HCEC 1CT (cell line): ENCODE measurements around the gene COL24A1.
"Not testable (repeated sequence)": the region's sequence is repeated elsewhere in the genome, so short reads cannot be mapped to it uniquely, and the experiment has no call there.

Source experiments
- DNase-seq: peaks from one replicate; pipeline ENCODE4 v3.0.0-alpha.2; 2017

COL24A1 gene

DNA sequence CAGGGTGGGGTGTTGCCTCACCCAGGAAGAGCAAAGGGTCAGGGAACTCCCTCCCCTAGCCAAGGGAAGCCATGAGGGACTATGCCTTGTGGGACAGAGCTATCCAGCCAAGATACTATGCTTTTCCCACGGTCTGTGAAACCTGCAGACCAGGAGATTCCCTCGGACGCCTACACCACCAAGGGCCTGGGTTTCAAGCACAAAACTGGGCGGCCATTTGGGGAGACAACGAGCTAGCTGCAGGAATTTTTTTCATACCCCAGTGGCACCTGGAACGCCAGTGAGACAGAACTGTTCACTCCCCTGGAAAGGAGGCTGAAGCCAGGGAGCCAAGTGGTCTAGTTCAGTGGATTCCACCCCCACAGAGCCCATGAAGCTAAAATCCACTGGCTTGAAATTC is 84.7 kb downstream of the COL24A1 start:
- DNase-seq, result not testable (repeated sequence)

DNA sequence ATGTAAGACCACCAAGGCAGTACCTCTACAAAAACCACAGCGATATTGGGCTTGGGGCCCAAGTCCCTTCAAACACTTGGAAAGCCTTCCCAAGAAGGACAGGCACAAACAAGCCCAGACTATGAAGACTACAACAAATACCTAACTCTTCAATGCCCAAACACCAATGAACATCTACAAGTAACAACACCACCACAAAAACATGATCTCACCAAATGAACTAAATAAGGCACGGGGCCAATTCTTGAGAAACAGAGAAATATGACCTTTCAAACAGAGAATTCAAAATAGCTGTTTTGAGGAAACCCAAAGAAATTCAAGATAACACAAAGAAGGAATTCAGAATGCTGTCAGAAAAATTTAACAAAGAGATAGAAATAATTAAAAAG is 86.8 kb downstream of the COL24A1 start:
- no peak for DNase-seq

DNA sequence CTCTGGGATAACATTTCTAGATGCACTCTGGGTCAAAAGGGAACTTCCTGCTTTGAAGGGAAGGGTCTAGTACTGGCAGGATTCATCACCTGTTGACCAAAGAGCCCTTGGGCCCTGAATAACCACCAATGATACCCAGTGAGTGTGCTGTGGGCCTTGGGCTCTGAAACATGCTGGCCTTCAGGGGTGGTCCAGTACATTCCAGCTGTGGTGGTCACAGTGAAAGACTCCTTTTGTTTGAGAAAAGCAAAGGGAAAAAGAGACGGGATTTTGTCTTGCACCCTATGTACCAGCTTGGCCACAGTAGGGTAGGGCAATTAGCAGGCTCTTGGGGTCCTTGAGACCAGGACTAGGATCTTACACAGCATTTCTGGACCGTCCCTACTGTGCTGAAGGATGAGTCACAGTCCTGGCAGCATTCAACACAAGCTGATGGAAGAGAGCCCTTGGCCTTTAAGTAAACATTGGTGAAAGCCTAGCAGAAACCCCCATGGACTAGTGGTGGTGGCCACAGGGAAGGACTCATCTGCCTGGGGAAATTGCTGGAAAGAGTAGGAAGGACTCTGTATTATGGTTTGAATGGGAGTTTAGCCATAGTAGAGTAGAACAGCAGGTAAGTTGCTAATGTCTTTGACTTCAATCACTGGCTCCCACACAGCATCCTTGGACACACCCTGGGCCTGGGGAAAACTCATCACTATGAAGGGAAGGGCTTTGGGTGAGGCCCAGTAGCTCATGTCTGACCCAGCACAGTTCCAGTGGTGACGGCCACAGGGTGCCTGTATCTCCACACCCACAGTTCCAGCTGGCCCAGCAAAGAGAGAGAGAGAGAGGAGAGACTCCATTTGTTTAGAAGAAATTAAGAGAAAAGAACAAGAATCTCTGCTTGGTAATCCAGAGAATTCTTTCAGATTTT is 87.5 kb downstream of the COL24A1 start:
- DNase-seq, result peak; percentile 58

DNA sequence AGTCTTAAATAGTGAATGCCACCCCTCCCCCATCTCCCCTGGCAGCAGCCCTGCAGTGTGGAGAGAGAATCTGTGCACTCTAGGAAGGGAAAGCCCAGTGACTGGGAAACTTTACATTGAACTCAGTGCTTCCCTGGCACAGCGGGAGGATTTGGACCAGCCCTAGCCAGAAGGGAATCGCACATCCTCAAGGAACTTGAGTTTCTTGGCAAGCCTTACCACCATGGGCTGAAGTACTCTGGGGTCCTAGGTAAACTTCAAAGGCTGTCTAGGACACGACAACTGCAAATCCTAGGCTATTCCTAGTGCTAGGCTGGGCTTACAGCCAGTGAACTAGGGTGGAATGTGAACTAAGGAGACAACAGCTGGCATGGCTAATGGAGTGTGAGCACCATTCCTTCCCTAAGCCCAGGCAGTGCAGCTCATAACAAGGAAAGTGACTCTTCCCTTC is 88.3 kb downstream of the COL24A1 start:
- DNase-seq, result peak; percentile 46

DNA sequence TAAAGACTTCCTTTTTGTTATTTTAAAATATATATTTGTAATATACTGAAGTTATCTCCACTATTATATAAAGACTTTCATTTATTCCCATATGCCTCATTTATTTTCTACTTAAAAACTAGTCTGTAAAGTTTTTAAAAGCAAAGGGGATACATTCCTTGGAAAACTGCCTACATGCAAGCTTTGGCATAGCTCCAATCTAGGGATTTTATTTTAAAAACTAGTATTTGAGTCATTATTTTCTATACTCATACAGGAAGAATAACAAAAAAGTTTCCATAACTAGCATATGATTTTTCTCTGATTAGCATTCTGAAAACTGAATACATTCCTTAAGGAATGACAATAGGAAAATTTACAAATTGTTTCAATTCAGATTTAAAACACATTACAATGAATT is 88.9 kb downstream of the COL24A1 start:
- no peak for DNase-seq

DNA sequence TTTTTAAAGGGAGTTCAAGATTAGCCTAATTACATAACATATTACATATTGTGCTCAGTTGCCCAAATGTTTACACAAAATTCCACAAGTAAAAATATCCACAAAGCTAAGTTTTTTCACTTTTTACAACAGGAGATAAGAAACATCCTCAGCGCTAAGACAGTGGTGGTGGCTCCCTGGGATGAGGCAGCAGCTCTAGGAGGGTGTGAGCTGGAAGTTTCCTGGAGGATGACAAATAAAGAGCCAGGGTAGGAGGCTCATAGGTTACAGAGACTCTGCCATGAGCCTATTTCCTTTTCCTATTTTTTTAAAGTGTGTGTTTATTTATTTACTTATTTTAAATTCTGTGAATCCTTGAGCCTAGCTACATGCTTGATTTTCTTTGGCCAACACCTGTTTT is 91.7 kb downstream of the COL24A1 start:
- DNase-seq, result no peak

DNA sequence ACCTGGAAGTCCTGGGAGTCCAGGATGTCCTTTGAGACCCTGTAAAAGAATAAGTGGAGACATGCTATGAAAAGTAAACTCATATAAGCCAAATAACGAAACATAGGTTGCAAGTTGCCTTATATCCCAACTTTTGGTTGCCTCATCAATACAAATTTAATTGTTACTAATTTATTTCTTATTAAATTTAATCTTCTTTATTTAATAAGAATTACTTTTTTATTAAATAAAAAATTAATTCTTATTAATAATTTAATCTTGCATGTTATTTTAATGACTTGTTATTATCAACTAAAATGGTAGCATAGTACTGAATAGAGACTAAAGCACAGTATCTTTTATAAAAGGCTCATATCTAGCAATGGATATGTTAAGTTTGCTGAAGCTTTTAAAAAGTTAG is 92.9 kb downstream of the COL24A1 start:
- no peak for DNase-seq

DNA sequence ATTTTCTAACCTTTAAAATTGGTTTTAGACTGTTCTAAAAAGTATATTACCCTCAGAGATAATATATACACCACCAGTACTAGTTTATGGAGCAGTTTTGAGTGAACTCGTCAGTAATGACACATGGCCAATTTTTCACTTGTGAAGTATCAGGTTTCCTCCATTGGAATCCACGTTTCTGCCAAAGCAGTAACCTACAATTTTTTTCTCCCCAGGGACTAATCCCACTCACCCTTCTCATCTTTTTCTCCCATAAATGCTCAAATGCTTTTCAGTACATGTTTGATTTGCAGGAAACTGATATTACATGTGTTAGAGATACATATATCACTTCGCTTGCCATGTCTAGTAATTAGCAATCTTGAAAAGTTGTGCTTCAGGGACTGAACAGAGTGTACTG is 94.1 kb downstream of the COL24A1 start:
- peak; percentile 29 for DNase-seq

DNA sequence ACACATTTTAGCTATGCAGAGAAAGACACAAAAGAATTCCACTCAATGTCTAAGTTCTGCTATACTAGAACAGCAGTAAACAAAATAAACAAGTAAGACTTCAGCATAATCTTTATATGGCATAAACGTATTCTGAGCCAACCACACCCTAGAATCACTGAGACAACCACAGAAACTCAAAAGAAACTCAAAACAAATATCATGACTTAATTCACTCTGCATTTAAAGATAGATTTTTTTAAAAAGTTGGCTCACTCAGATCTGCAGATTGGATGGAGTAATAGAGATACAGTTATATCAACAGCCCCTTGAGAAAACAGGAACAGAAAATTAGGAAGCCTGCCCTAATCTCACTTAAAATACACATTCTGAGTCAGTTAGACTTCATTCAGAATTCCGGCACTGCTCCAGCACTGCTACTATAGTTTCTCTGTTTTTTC is 95.0 kb downstream of the COL24A1 start:
- no peak for DNase-seq

DNA sequence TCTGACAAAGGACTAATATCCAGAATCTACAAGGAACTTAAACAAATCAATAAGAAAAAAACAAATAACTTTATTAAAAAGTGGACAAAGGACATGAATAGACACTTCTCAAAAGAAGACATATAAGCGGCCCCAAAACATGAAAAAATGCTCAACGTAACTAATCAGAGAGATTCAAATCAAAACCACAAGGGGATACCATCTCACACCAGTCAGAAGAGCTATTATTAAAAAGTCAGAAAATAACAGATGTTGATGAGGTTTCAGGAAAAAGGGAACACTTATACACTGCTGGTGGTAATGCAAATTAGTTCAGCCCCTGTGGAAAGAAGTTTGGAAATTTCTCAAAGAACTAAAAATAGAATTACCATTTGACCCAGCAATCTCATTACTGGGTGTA is 102.2 kb downstream of the COL24A1 start:
- no peak for DNase-seq

DNA sequence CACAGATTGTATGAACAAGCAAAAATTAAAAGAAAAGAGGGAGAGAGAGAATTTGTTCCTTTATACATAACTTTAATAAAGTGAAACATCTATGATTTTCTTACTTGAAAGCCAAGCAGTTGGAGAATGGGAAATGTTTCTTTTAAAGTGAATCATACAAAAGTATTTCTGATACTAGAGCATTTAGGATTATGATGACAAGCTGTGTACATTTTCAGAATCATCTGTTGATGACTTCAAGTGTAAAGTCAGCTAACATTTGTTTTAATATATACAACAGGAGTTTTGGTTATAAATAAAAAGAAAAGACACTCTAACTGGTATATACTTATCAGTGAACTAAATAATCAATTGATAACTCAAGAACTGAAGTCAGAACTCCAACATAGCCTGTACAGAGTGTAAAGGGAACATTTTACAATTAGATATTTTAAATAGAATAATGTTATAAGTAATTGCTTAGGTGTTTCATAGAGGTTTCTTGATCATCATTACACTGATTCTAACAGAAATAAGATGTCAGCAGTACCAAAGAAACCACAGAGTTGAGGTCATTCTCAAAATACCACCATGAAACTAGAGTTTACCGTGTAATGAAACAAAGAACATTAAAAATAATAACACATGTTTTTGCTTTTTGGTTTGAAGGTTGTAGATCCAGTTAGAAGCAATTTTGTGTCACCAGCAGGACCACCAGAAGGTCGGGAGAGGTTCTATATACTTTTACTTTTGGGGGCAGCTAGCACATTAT is 103.4 kb downstream of the COL24A1 start:
- DNase-seq, result no peak

DNA sequence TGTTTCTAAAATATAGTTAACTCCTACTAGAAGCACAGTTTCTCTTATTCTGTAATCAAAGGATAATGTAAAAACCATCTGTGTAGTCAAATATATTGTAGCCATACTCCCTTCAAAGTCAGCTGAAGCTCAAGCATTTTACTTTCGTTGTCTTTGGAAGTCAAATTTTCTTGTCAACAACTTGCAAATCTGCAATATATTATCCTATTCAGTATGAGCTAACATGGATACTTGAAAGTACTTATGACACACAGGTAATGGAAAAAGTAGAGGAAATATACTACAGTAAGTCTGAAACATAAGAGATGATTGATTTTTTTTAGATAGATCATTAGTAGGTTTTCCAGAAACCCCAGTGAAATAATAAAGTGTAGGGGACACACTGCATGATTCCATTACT is 121.5 kb downstream of the COL24A1 start:
- no peak for DNase-seq

DNA sequence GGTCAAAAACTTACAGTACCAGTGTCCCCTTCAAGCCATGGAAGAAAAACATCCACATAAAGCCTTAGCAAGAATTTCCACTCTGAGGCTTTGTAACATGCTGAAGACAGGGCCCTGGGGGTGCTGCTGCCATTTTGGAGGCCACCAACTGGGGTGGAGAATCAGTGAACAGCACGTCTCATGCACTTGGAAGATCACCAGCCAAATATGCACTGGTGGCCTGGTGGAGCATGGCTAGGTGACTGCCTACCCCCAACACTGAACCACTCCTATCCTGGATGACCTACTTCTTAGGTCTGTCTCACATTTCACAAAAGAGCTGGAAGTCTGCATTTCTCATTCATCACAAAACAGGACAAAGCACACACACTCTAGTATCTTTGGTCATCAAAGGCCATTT is 126.4 kb downstream of the COL24A1 start:
- DNase-seq, result no peak

DNA sequence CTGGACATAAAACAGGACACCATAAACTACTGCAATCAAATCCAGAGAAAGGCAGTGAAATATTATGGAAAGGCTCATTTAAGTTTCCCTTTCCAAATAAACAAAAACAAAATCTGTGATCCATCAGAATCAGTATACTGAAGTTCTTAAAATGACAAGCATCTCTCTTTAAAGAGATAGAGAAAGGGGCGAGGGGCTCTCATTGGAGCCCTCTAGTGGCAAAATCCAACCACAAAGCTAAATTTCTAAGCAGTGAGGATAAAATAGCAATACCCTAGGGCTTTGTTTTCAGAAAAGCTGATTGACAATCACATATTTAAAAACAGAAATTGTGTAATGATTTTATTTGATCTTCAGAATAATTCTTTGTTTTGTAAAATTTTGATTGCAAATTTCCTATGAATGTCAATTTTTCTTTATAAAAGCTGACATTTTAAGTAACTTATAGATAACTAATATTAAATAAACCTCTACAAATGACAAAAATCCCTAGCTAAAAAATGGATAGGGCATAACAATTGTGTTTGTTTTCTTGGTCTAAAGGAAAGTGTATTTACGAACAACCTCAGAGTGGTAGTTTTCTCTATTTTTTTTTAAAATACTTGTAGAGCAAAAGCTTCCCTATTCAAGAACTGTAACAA is 138.2 kb downstream of the COL24A1 start:
- peak; percentile 35 for DNase-seq

DNA sequence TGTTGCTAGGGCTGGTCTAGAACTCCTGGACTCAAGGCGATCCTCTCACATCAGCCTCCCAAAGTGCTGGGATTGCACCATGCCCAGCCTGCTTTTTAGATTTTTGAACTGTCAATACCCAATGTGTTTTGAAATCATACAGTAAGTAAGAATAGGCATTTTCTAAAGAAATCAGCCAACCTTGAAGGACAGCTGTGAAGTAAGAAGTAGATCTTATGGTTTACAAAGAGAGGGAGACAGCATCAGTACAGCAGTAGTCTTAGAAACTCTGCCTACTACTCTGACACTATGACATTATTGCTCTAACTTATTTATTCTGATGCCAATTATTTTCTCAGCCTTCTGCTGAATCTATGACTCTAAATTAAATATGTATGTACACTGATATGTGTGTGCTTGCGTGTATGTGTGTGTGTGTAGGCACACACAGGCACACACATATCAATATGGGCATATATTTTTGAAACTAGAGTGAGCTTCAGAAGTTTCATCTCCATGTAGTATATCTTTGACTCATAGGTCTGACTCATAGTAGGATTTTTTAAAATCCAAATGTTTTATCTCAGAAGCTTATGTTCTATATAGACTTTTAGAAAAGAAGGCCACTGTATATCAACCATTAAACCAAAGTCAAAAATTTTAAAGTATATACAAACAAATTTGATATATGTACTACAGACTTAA is 140.4 kb downstream of the COL24A1 start:
- peak; percentile 16 for DNase-seq

DNA sequence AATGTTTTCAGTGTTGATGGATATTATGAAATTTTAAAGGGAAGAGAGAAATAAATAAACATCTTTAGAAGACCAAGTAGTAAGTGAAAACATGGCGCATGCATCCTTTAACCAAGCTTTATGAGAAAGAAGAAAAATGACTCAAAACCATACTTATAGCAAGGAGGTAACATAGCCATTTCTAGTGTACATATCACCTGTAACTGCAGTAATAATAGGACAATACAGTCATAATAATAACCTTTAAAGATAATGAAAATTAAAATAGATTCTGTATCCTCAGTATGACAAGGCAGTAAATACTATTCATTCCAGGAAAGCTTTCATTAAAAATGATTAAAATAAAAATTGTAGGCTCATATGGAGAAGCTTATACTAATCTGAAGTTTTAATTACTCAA is 141.2 kb downstream of the COL24A1 start:
- DNase-seq, result no peak

DNA sequence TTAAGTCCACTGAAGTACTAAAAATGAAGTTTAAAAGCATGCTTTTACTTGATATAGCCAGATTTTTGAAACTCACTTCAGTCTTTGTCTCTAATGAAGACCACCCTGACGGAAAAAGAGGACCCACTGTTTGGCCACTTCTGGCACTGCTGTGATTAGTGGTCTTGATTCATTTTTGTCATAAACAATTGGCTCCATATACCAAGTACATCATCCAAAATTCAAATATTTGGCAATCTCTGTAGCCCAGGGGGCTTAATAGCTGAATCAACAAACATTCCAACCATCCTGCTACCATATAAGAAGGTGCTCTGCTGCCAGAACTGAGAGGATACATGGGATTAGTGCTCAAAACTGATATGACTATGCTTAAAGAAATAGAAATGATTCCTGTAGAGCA is 156.0 kb downstream of the COL24A1 start:
- DNase-seq, result no peak

DNA sequence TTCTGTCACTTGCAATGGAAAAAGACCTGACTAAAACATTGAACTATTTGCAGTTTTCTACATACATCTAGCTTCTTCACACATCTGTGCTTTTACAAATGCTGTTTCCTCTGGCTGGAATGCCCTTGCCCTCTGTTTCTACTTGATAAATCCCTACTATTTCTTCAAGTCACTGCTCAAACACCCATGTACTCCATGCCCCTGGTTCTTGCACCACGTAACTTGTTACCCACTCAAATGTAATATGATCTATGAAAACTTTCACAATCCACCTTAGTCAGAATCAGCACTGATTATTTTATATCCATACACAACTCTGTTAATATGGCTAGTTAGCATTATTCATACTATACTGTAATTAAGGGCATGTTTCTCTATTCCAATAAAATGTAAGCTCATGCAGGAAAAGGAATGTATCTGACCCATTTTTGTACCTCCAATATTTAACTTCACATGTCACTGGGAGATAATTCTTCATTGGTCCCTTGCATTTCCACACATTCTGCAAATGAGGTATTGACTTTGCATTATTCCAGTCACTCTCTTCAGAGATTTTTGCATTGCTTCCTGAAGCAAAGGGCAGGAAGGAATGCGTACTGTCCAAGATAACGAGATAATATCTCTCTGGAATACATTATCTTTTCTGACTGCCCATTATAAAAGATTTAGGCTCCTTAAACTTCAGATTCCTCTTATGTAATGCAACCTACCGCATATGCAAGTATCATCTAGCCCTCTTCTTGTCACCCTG is 158.3 kb downstream of the COL24A1 start:
- no peak for DNase-seq

DNA sequence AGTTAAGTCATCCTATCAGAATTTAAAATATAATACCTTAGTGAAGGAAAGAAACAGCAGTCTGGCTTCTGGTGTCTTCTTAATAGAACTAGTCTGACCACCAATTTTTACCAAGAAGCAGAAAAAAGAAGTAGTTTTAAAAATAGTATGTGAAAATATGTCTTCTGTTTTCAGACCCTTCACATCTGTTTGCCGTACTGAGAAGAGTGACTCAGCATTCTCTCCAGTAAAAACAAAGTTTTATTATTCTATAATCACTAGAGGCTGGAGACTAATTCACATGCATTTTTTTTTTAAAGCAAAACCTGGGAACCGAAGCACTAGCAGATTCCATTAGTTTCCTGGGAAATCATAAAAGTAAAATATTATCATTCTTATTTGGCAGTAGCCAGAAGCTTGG is 163.8 kb downstream of the COL24A1 start:
- peak; percentile 20 for DNase-seq

DNA sequence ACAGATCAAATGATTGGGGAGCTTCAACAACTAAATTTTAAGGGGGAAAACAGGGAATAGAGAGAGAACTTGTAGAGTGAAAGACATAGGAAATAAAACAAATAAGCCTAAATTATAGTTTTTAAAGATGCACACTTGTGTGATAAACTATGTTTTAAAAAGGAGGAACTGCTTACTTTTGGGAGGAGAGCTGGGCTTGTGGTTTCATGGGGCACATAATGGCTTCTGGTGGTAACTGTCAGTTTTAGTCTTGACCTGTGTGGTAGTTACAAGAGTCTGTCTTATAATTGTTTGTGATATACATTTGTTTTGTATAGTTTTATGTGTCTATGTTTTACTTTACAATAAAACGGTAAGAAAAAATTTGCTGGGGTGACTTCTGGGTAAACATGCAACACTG is 165.3 kb downstream of the COL24A1 start:
- no peak for DNase-seq

DNA sequence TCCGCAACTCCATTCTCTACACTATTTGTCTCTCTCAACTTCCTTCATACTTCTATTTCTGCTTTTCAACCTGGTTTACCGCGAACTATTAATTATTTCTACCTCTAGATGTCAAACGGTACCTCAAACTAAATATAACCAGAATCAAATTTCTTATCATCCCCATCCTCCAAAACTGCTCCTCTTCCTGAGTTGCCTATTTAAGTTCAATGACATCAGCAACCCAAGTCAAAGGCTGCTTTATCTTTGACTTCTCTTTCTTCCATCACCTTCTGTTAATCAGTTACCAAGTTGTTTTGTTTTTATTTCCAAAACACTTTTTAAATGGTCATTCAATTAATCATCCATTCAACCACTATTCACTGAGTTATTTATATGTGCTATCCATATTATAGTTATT is 171.9 kb downstream of the COL24A1 start:
- DNase-seq, result no peak

DNA sequence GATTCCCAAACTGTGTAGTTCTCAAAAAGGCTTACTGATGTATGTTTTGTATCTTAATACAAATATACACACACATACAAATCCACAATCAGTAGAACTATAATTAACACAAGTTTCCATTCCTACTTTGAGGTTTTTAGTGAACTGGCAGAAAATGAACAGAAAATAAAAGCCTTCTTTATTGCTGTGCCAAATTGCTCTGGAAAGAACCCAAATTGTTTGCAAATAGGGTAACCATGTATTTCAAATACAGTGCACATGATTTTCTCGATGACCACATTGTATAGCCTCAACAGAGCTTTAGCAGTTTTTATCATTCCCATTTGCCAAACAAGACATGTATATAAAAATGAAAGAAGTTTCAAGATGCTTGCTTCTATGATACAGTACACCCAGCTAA is 173.3 kb downstream of the COL24A1 start:
- no peak for DNase-seq
